H9 (cell line): ENCODE results near the gene SLC9A5. TPM values are rescaled to one million over a fixed set of nuclear protein-coding genes. Genes with fewer than 3 reads are reported as not detected.

Experiments
- DNase-seq: peaks from one replicate; pipeline ENCODE4 v3.0.0-alpha.2; 2017
- H2AFZ ChIP-seq: one replicate; pipeline ENCODE4 v1.6.1; 2013; ENCODE audit warnings: mild to moderate bottlenecking, low read length, control low read depth, moderate library complexity
- H2AK5ac ChIP-seq: 2 replicates; pipeline ENCODE4 v1.6.1; 2013; ENCODE audit warnings: low read length, control low read depth, mixed read lengths; ENCODE audit not compliant: insufficient read length
- H2BK120ac ChIP-seq: one replicate; pipeline ENCODE4 v1.6.1; 2013; ENCODE audit warnings: low read depth, mild to moderate bottlenecking, low read length, control low read depth, inconsistent platforms; ENCODE audit not compliant: poor library complexity, severe bottlenecking
- H2BK12ac ChIP-seq: 2 replicates; pipeline ENCODE4 v1.6.1; 2013; ENCODE audit warnings: low read length, control low read depth, mixed read lengths, low read depth; ENCODE audit not compliant: insufficient read length
- H2BK15ac ChIP-seq: 2 replicates; pipeline ENCODE4 v1.6.1; 2013; ENCODE audit warnings: low read depth, low read length, control low read depth
- H2BK20ac ChIP-seq: one replicate; pipeline ENCODE4 v1.6.1; 2013; ENCODE audit warnings: low read depth, mild to moderate bottlenecking, low read length, control low read depth, inconsistent platforms; ENCODE audit not compliant: poor library complexity, severe bottlenecking
- H2BK5ac ChIP-seq: 2 replicates; pipeline ENCODE4 v1.6.1; 2013; ENCODE audit warnings: low read length, control low read depth, mixed read lengths; ENCODE audit not compliant: insufficient read length
- H3K14ac ChIP-seq: 2 replicates; pipeline ENCODE4 v1.6.1; 2013; ENCODE audit warnings: low read length, control low read depth; ENCODE audit not compliant: insufficient read depth
- H3K18ac ChIP-seq: 2 replicates; pipeline ENCODE4 v1.6.1; 2013; ENCODE audit warnings: low read depth, mild to moderate bottlenecking, mixed read lengths, low read length, control low read depth; ENCODE audit not compliant: insufficient read length
- H3K23ac ChIP-seq: 2 replicates; pipeline ENCODE4 v1.6.1; 2013; ENCODE audit warnings: low read length, control low read depth, mixed read lengths, low read depth; ENCODE audit not compliant: insufficient read length
- H3K23me2 ChIP-seq: 2 replicates; pipeline ENCODE4 v1.6.1; 2013; ENCODE audit warnings: low read depth, mild to moderate bottlenecking, mixed read lengths, low read length, control low read depth; ENCODE audit not compliant: insufficient read length, poor library complexity, severe bottlenecking
- H3K27ac ChIP-seq: 2 replicates; pipeline ENCODE4 v1.5.1; 2013; ENCODE audit warnings: low read length, control low read depth, mixed read lengths, low read depth; ENCODE audit not compliant: insufficient read length
- H3K27me3 ChIP-seq: 2 replicates; pipeline ENCODE4 v1.6.1; 2013; ENCODE audit warnings: low read length, control low read depth, inconsistent platforms; ENCODE audit not compliant: insufficient read depth
- H3K4ac ChIP-seq: 2 replicates; pipeline ENCODE4 v1.6.1; 2013; ENCODE audit warnings: low read depth, mild to moderate bottlenecking, control low read depth, inconsistent platforms, low read length, moderate library complexity
- H3K4me1 ChIP-seq: 2 replicates; pipeline ENCODE4 v1.6.1; 2013; ENCODE audit warnings: low read length, control low read depth, inconsistent platforms; ENCODE audit not compliant: insufficient read depth
- H3K4me2 ChIP-seq: 2 replicates; pipeline ENCODE4 v1.6.1; 2013; ENCODE audit warnings: low read length, control low read depth, mixed read lengths; ENCODE audit not compliant: insufficient read length, insufficient read depth
- H3K56ac ChIP-seq: 2 replicates; pipeline ENCODE4 v1.6.1; 2013; ENCODE audit warnings: low read depth, mild to moderate bottlenecking, mixed read lengths, low read length, control low read depth; ENCODE audit not compliant: insufficient read length
- H3K79me1 ChIP-seq: 2 replicates; pipeline ENCODE4 v1.6.1; 2013; ENCODE audit warnings: low read depth, mild to moderate bottlenecking, moderate library complexity, low read length, control low read depth, inconsistent platforms; ENCODE audit not compliant: insufficient read depth, poor library complexity, severe bottlenecking
- H3K79me2 ChIP-seq: 2 replicates; pipeline ENCODE4 v1.6.1; 2013; ENCODE audit warnings: low read length, control low read depth, inconsistent platforms; ENCODE audit not compliant: insufficient read depth
- H3K9ac ChIP-seq: 2 replicates; pipeline ENCODE4 v1.6.1; 2013; ENCODE audit warnings: low read length, control low read depth, mixed read lengths; ENCODE audit not compliant: insufficient read length; ENCODE audit errors: extremely low read depth
- H3K9me3 ChIP-seq: one replicate; pipeline ENCODE4 v1.6.1; 2013; ENCODE audit warnings: low read depth, low read length, inconsistent platforms; ENCODE audit not compliant: control insufficient read depth
- H3T11ph ChIP-seq: one replicate; pipeline ENCODE4 v1.6.1; 2013; ENCODE audit warnings: mild to moderate bottlenecking, low read length, control low read depth, inconsistent platforms
- H4K20me1 ChIP-seq: one replicate; pipeline ENCODE4 v1.6.1; 2013; ENCODE audit not compliant: control insufficient read depth, insufficient read length, insufficient read depth
- H4K5ac ChIP-seq: 2 replicates; pipeline ENCODE4 v1.6.1; 2013; ENCODE audit warnings: low read depth, mild to moderate bottlenecking, mixed read lengths, low read length, control low read depth; ENCODE audit not compliant: insufficient read length
- H4K8ac ChIP-seq: replicated peaks from 2 replicates; pipeline ENCODE4 v1.6.1; 2013; ENCODE audit warnings: low read length, control low read depth, mixed read lengths, low read depth; ENCODE audit not compliant: insufficient read length
- H4K91ac ChIP-seq: 2 replicates; pipeline ENCODE4 v1.6.1; 2013; ENCODE audit warnings: low read depth, mild to moderate bottlenecking, moderate library complexity, mixed read lengths, low read length, control low read depth; ENCODE audit not compliant: insufficient read length
- H3K27ac Mint-ChIP-seq, 3 experiments: 2 replicates in 2 of 3; 3 replicates in 1 of 3; pipeline ENCODE4 v1.8.0; 2020 to 2021; ENCODE audit warnings: mixed read lengths in 3 of 3, mild to moderate bottlenecking in 1 of 3, moderate library complexity in 1 of 3
- H3K27me3 Mint-ChIP-seq: 2 replicates; pipeline ENCODE4 v1.8.0; 2021; ENCODE audit warnings: low read depth, mild to moderate bottlenecking, moderate library complexity, mixed read lengths
- H3K36me3 Mint-ChIP-seq, 3 experiments: 2 replicates in 2 of 3; 3 replicates in 1 of 3; pipeline ENCODE4 v1.8.0; 2020 to 2021; ENCODE audit warnings: low read depth in 3 of 3, mixed read lengths in 3 of 3; ENCODE audit not compliant: insufficient read depth in 1 of 3
- H3K4me1 Mint-ChIP-seq, 2 experiments: 2 replicates each; pipeline ENCODE4 v1.8.0; 2020; ENCODE audit warnings: mixed read lengths in 2 of 2
- H3K4me3 Mint-ChIP-seq, 2 experiments: 2 replicates in 1 of 2; 3 replicates in 1 of 2; pipeline ENCODE4 v1.8.0; 2020 to 2021; ENCODE audit warnings: mild to moderate bottlenecking in 2 of 2, mixed read lengths in 2 of 2, moderate library complexity in 1 of 2
- H3K9me3 Mint-ChIP-seq, 2 experiments: 2 replicates in 1 of 2; 3 replicates in 1 of 2; pipeline ENCODE4 v1.8.0; 2020; ENCODE audit warnings: mild to moderate bottlenecking in 2 of 2, mixed read lengths in 2 of 2, moderate library complexity in 1 of 2
- WGBS: extraction: QIAGEN DNeasy Blood & Tissue Kit; methylation state at CpG from one replicate; pipeline ENCODE4 v1.1.7; 2013; ENCODE audit warnings: missing lambda C conversion rate, low lambda C conversion rate, mixed read lengths; ENCODE audit not compliant: insufficient read length; ENCODE audit errors: extremely low coverage; 5-methylcytosine and 5-hydroxymethylcytosine counted together
- total RNA-seq: library from RNA; stranded (reverse); gene quantifications from 2 replicates; pipeline ENCODE4 v1.2.1, GENCODE V29; 2021
- TF ChIP-seq, protein P1 (sequence below): fragments of 200-600 bp; sonication (generic); conservative IDR thresholded peaks from 3 replicates; pipeline ENCODE4 v1.8.0; 2021; ENCODE audit warnings: antibody characterized with exemption, mild to moderate bottlenecking

SLC9A5 gene
- total RNA-seq, 1 experiment from 2014 or later, result 9.1 TPM

DNA sequence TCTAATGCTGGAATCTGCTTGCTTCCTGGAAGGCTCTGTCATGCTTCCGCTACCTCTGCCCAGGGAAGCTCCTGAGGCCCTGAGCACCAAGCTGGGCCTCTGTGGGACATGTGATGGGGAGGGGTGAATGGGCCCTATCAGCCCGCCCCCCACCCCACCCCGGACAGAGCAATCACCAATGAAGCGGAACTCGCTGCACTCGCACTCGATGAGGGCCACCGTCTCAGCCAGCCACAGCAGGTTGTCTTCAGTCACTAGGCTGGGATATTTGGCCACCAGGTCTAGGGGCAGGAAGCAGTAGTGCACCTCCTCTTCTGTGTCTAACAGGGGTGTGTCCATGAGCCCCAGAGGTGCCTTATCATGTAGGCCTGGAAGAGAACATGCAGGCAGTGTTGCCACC, 54.2 kb downstream of the SLC9A5 start:
- H4K5ac ChIP-seq, result no peak overlapping the region
- no peak overlapping the region for H3K56ac ChIP-seq
- no peak overlapping the region for H2BK12ac ChIP-seq
- TF ChIP-seq, protein P1, sequence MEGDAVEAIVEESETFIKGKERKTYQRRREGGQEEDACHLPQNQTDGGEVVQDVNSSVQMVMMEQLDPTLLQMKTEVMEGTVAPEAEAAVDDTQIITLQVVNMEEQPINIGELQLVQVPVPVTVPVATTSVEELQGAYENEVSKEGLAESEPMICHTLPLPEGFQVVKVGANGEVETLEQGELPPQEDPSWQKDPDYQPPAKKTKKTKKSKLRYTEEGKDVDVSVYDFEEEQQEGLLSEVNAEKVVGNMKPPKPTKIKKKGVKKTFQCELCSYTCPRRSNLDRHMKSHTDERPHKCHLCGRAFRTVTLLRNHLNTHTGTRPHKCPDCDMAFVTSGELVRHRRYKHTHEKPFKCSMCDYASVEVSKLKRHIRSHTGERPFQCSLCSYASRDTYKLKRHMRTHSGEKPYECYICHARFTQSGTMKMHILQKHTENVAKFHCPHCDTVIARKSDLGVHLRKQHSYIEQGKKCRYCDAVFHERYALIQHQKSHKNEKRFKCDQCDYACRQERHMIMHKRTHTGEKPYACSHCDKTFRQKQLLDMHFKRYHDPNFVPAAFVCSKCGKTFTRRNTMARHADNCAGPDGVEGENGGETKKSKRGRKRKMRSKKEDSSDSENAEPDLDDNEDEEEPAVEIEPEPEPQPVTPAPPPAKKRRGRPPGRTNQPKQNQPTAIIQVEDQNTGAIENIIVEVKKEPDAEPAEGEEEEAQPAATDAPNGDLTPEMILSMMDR, result no peak
- no peak overlapping the region for H3K23ac ChIP-seq
- H2AFZ ChIP-seq, result no peak overlapping the region
- no peak overlapping the region for H3K18ac ChIP-seq
- H3K23me2 ChIP-seq, result no peaks in the 10 kb centered on the region
- no CpG with 5 or more reads among the region's 8 CpGs for WGBS
- H2BK120ac ChIP-seq, result no peak overlapping the region
- no peaks in the 10 kb centered on the region for H3K79me1 ChIP-seq
- no peaks in the 10 kb centered on the region for H3K4me1 ChIP-seq
- H3K4ac ChIP-seq, result no peak overlapping the region
- no peaks in the 10 kb centered on the region for H3K27me3 ChIP-seq
- H3K9me3 Mint-ChIP-seq, result no peaks in the 10 kb centered on the region
- no peak overlapping the region for H2AK5ac ChIP-seq
- no peak overlapping the region for H3K27ac ChIP-seq
- H4K8ac ChIP-seq, result no peak overlapping the region
- H3K27me3 Mint-ChIP-seq, result peaks cover 40% of the 10 kb centered on the region
- H2BK15ac ChIP-seq, result no peak overlapping the region
- no peak overlapping the region for H3K27ac Mint-ChIP-seq
- no peak overlapping the region for H2BK5ac ChIP-seq
- H3K4me3 Mint-ChIP-seq, result no peak overlapping the region
- no peak overlapping the region for H4K91ac ChIP-seq
- H3K4me2 ChIP-seq, result no peak overlapping the region
- no peaks in the 10 kb centered on the region for H3K36me3 Mint-ChIP-seq
- no peak overlapping the region for H3K9ac ChIP-seq
- DNase-seq, result no peak
- no peaks in the 10 kb centered on the region for H4K20me1 ChIP-seq
- H2BK20ac ChIP-seq, result no peak overlapping the region
- no peaks in the 10 kb centered on the region for H3K79me2 ChIP-seq
- H3K4me1 Mint-ChIP-seq, result no peaks in the 10 kb centered on the region
- H3T11ph ChIP-seq, result no peak overlapping the region
- H3K9me3 ChIP-seq, result no peaks in the 10 kb centered on the region
- no peak overlapping the region for H3K14ac ChIP-seq
